ENCODE data around the gene POLR2E.

- no peak for TF ChIP-seq CTCF (optimal IDR thresholded peaks at IDR 0.05 in 1 of 3, IDR thresholded peaks at IDR 0.05 in 1 of 3, conservative IDR thresholded peaks at IDR 0.05 in 1 of 3; ENCODE audit: extremely low read depth in 1 of 3, insufficient read depth in 2 of 3, low read length in 3 of 3)
- TF ChIP-seq EZH2 (IDR thresholded peaks at IDR 0.05; ENCODE audit: low read length): no peak
These were observed 37.6 kb upstream of the POLR2E start for GRCh38 chr19:1132552-1133383.
